HL-60/S4 treated with retinoic acid at 250 ng/mL for 4 days and 3 days (cell line): ENCODE results near the gene RABGAP1L.
"Not testable (repeated sequence)": the region's sequence is repeated elsewhere in the genome, so short reads cannot be mapped to it uniquely, and the experiment has no call there.

Experiments
- in situ Hi-C: fragments of 300-500 bp; cut with MboI; formaldehyde crosslinking; loops from 2 replicates; pipeline ENCODE4 v1.7.0; 2022; ENCODE audit warnings: low sequenced_read_pairs

The RABGAP1L gene

DNA sequence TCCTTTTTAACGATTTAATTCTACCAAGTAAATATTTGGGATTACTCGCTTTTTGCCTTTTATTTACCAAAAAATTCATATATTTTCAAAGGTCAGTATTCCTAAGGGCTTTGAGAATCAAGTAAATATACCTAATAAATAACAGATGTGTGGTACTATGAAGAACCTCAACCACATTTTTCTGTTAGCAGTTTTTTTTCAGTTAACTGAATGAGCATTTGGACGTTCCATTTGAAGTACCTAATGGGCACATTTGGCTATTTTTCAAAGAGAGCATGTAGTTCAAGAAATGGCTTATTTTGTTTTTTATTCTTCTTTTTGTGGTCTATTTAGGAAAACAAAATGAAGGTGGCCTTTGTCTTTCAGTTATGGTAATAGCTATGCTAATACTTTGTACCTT, 541.5 kb downstream of the RABGAP1L start:
- in situ Hi-C loops, result no loop called here

DNA sequence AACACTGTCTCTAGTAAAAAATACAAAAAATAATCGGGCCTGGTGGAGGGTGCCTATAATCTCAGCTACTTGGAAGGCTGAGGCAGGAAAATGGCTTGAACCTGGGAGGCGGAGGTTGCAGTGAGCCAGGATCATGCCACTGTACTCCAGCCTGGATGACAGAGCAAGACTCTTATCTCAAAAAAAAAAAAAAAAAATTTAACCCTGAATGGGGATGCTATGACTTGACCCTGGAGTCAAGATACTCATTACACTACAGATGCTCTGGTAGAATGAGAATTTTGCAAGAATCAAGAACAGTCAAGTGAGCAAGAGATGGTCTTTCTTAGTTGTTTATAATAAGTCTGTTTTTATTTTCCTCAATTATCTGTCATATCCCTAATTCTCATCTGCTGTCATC, 542.2 kb downstream of the RABGAP1L start:
- in situ Hi-C loops, result no loop called here

DNA sequence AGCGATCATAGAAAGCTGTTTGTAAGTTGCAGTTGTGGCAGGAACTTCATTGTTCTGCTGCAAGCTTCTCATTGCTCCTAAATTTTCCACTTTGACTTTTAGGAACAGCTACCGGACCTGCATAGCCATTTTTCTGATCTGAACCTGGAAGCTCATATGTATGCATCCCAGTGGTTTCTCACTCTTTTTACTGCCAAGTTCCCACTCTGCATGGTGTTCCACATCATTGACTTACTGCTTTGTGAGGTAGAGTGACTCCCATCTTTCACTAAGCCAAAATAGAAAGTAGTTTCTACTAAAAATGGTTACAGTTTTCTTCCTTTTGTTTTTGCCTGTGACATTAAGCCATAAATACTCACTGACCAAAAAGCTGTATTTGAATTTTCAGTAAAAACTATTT, 542.7 kb downstream of the RABGAP1L start:
- in situ Hi-C loops, result no loop called here

- in situ Hi-C loops, result no loop called here
These were observed 544.0 kb downstream of the RABGAP1L start for GRCh38 chr1:174703309-174703708.

DNA sequence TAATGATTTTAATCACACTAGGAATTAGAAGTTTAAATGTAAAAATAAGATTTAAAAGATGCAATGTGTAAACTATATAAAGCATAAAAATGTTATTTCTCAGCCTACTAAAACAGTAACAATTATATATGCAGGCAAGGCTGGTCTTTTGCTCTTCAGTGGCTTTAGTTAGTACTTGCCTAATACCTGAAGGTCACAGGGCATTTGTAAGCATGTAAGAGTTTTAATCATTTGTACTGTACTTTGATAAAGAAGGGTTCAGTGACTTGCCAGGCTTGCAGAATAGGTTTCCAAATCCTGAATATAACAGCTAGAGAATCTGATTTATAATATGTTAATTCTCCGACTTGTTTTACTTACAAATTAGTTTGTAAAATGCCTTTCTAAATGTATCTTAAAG, 545.0 kb downstream of the RABGAP1L start:
- in situ Hi-C loops, result no loop called here

- in situ Hi-C loops, result no loop called here
These were observed 551.8 kb downstream of the RABGAP1L start for GRCh38 chr1:174710868-174711845.

DNA sequence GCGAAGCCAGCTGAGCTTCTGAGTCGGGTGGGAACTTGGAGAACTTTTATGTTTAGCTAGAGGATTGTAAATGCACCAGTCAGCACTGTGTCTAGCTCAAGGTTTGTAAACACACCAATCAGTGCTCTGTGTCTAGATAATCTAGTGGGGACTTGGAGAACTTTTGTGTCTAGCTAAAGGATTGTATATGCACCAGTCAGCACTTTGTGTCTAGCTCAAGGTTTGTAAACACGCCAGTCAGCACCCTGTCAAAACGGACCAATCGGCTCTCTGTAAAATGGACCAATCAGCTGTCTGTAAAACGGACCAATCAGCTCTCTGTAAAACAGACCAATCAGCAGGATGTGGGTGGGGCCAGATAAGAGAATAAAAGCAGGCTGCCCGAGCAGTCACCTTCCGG, 552.5 kb downstream of the RABGAP1L start:
- in situ Hi-C loops, result not testable (repeated sequence)

DNA sequence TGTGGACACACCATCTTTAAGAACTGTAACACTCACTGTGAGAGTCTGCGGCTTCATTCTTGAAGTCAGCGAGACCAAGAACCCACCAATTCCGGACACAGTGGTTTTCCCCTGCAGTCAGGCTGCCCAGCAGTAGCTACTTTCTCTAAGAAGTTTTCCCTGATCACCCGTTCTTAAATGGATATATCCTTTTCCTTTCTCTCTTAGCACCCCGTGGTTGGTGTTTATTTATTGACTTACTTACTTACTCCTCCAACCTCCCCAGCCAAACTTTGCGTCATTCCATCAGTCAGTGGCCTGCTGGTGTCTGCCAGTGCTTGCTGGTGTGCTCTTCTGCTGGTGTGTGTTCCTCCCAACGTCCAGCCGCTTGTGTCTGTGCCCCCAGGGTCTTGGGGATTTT, 553.2 kb downstream of the RABGAP1L start:
- in situ Hi-C loops, result no loop called here

GRCh38 chr1:174713796-174714195, 554.5 kb downstream of the RABGAP1L start:
- in situ Hi-C loops, result no loop called here

- in situ Hi-C loops, result no loop called here
These were observed 559.9 kb downstream of the RABGAP1L start for GRCh38 chr1:174719194-174719593.

DNA sequence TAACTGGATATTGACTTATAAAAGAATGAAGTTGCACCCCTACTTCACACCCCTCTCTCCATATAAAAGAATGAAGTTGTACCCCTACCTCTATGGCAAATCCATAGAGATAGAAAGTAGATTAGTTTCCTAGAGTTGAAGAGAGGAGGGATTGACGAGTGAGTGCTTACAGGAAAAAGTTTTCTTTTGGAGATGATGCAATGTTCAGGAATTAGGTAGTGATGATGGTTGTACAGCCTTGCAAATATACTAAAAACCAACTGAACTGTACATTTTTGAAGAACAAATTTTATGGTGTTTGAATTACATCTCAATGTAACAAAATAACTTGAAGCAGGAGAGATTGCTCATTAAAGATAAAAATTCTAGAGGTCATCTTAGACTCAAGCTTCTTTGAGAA, 561.3 kb downstream of the RABGAP1L start:
- in situ Hi-C loops, result no loop called here

DNA sequence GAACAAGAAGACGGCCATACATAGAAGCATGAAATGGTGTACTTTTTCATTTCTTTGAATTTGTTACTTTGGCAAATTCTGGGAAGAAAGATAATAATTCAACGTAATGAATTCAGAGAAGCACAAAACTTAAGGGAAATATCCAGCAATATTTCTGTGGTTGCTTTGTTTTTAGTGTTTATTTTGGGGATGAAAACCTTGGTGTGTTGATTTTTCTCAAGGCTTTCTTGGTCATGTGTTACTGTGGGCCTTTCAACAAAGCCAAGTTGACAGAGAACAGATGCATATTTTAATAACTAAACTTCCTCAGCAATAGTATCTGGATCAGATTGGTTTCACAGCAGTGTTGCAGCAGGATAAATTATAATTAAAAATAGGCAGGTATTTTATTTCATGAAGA, 561.9 kb downstream of the RABGAP1L start:
- in situ Hi-C loops, result no loop called here

- in situ Hi-C loops, result no loop called here
These were observed 564.5 kb downstream of the RABGAP1L start for GRCh38 chr1:174723816-174724215.

DNA sequence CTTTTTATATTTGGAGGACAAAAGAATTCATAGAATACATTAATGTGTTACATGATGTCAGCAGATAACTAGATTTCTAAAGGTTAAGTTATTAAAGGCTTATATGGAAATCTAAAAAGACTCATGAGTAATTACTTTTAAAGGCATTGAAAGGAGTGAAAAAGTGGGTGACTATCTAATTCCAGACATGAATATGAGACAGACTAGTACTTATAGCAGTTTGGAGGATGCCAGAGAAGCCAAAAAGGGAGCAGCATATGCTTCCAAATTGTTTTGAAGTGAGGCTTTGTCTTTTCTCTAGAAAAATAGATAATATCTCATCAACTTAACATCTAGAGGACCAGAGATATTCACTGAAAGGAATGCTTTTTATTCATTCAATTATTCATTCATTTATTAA, 564.9 kb downstream of the RABGAP1L start:
- in situ Hi-C loops, result no loop called here

GRCh38 chr1:174726167-174726879, 567.0 kb downstream of the RABGAP1L start:
- in situ Hi-C loops, result loop anchor here (25.0 kb wide), 2 partner anchors 1314 to 1989 kb away; no protein-coding TSS in a partner anchor

GRCh38 chr1:174726880-174727585, 567.7 kb downstream of the RABGAP1L start:
- in situ Hi-C loops, result loop anchor here (25.0 kb wide), 2 partner anchors 1315 to 1990 kb away; no protein-coding TSS in a partner anchor

DNA sequence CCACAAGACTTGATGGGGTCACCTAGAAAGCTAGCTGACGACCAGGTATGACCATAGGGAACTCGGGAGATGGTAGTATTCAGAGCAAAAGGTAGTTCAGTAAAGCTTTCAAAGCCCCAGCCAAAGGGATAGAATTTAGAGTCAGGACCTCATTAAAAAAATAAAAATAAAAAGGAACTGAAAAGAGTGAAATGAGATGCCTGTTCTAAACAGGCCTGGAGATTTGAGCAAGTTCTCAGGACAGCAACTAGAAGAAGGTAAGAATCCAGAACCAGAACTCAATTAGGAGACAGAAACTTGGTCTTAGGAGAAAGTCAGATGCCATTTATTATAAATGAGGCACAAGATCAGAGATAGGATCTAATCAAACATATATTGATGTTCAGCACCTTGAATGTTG, 575.0 kb downstream of the RABGAP1L start:
- in situ Hi-C loops, result loop anchor here (25.0 kb wide), 2 partner anchors 1322 to 1997 kb away; no protein-coding TSS in a partner anchor

GRCh38 chr1:174736831-174737230, 577.5 kb downstream of the RABGAP1L start:
- in situ Hi-C loops, result loop anchor here (25.0 kb wide), 2 partner anchors 1325 to 2000 kb away; no protein-coding TSS in a partner anchor

GRCh38 chr1:174740249-174740968, 581.1 kb downstream of the RABGAP1L start:
- in situ Hi-C loops, result loop anchor here (10.0 to 25.0 kb wide), 3 partner anchors 486 to 2003 kb away; no protein-coding TSS in a partner anchor
